Hepatocyte (in vitro differentiated cells): ENCODE data around the gene CCBE1. TPM values are rescaled to one million over a fixed set of nuclear protein-coding genes. Genes with fewer than 3 reads are reported as not detected.

Source experiments
- DNase-seq: peaks from one replicate; pipeline ENCODE4 v3.0.0-alpha.2; 2016; ENCODE audit warnings: low spot score
- H2AFZ ChIP-seq: fragments of 200-600 bp; sonication (generic); 2 replicates; pipeline ENCODE4 v1.6.0; 2016; ENCODE audit warnings: antibody characterized with exemption, mild to moderate bottlenecking
- H3K27ac ChIP-seq: fragments of 200-600 bp; sonication (generic); 2 replicates; pipeline ENCODE4 v1.5.1; 2016; ENCODE audit warnings: mild to moderate bottlenecking
- H3K27me3 ChIP-seq: fragments of 200-600 bp; sonication (generic); 2 replicates; pipeline ENCODE4 v1.6.1; 2016
- H3K36me3 ChIP-seq: fragments of 200-600 bp; sonication (generic); replicated peaks from 2 replicates; pipeline ENCODE4 v1.5.1; 2016; ENCODE audit warnings: low read depth; ENCODE audit not compliant: insufficient read depth
- H3K4me1 ChIP-seq: fragments of 200-600 bp; sonication (generic); 2 replicates; pipeline ENCODE4 v1.5.1; 2016; ENCODE audit warnings: mild to moderate bottlenecking, moderate library complexity; ENCODE audit not compliant: insufficient read depth
- H3K4me2 ChIP-seq: fragments of 200-600 bp; sonication (generic); 2 replicates; pipeline ENCODE4 v1.6.0; 2016
- H3K4me3 ChIP-seq: fragments of 200-600 bp; sonication (generic); 2 replicates; pipeline ENCODE4 v1.5.1; 2016; ENCODE audit warnings: mild to moderate bottlenecking
- H3K79me2 ChIP-seq: fragments of 200-600 bp; sonication (generic); 2 replicates; pipeline ENCODE4 v1.6.0; 2017; ENCODE audit warnings: mild to moderate bottlenecking
- H3K9me2 ChIP-seq: fragments of 200-600 bp; sonication (generic); replicated peaks from 2 replicates; pipeline ENCODE4 v1.6.0; 2017; ENCODE audit warnings: mild to moderate bottlenecking; ENCODE audit not compliant: insufficient read depth
- H3K9me3 ChIP-seq: fragments of 200-600 bp; sonication (generic); 2 replicates; pipeline ENCODE4 v1.5.1; 2016; ENCODE audit warnings: low read depth, mild to moderate bottlenecking
- H4K20me1 ChIP-seq: fragments of 200-600 bp; sonication (generic); 2 replicates; pipeline ENCODE4 v1.6.0; 2016; ENCODE audit warnings: mild to moderate bottlenecking; ENCODE audit not compliant: insufficient read depth, poor library complexity, severe bottlenecking
- CTCF ChIP-seq: fragments of 200-600 bp; sonication (generic); IDR thresholded peaks from 2 replicates; pipeline ENCODE4 v1.5.1; 2016; ENCODE audit warnings: antibody characterized with exemption, mild to moderate bottlenecking; ENCODE audit not compliant: poor library complexity
- EZH2 ChIP-seq: fragments of 200-600 bp; sonication (generic); IDR thresholded peaks from 2 replicates; pipeline ENCODE4 v1.6.1; 2016; ENCODE audit warnings: antibody characterized with exemption, mild to moderate bottlenecking, borderline replicate concordance
- EZH2phosphoT487 ChIP-seq: fragments of 200-600 bp; sonication (generic); IDR thresholded peaks from one replicate; pipeline ENCODE4 v1.6.1; 2018; ENCODE audit warnings: antibody characterized with exemption, mild to moderate bottlenecking, low read depth, moderate library complexity; ENCODE audit not compliant: unreplicated experiment, severe bottlenecking
- WGBS: methylation state at CpG from one replicate; pipeline ENCODE4 v1.1.6; 2016; ENCODE audit warnings: low lambda C conversion rate; ENCODE audit errors: missing lambda C conversion rate; 5-methylcytosine and 5-hydroxymethylcytosine counted together
- polyA plus RNA-seq: library from polyadenylated mRNA; unstranded; fragments of >200 nt; fragmentation: Nextera tagmentation; extraction: Ambion mirVana; gene quantifications from 2 replicates; pipeline ENCODE4 v1.2.1, GENCODE V29; 2016
- total RNA-seq: library from RNA; depleted of rRNA; stranded (reverse); fragments of >200 nt; gene quantifications from 2 replicates; pipeline ENCODE4 v1.2.3, GENCODE V29; 2014

CCBE1 gene
- total and polyA plus RNA-seq, 2 experiments from 2014 or later, result 3.1 to 9.2 TPM

DNA sequence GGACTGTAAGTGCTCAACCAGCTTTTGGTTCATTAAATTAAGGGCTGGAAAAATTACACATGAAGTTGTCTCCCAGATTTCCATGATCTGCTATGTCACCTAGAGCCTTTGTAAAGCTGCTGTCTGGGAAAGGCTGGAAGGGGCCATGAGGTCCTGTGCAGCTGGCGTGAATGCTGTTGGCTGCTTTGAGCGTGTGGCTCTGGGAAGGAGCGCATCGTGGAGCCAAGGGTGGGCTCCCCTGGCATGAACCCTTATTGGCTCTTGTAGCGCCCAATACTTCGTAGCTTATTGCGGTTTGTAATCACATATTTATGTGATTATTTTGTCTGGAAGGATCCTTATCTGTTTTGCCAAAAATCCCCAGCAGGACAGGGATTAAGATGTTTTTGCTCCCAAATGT lies 267.6 kb downstream of the CCBE1 start:
- H2AFZ ChIP-seq, result no peak overlapping the region
- no peak overlapping the region for H3K4me2 ChIP-seq
- WGBS, result 86% methylated on average over 7 of the region's 7 CpGs
- TF ChIP-seq EZH2, result no peak
- TF ChIP-seq EZH2phosphoT487, result no peak
- no peak for TF ChIP-seq CTCF
- no peaks in the 10 kb centered on the region for H3K36me3 ChIP-seq
- H3K4me1 ChIP-seq, result no peaks in the 10 kb centered on the region
- H3K79me2 ChIP-seq, result no peaks in the 10 kb centered on the region
- no peaks in the 10 kb centered on the region for H3K27me3 ChIP-seq
- H3K9me3 ChIP-seq, result no peaks in the 10 kb centered on the region
- H3K27ac ChIP-seq, result no peak overlapping the region
- no peak overlapping the region for H3K4me3 ChIP-seq
- H4K20me1 ChIP-seq, result no peaks in the 10 kb centered on the region
- no peaks in the 10 kb centered on the region for H3K9me2 ChIP-seq
- no peak for DNase-seq

DNA sequence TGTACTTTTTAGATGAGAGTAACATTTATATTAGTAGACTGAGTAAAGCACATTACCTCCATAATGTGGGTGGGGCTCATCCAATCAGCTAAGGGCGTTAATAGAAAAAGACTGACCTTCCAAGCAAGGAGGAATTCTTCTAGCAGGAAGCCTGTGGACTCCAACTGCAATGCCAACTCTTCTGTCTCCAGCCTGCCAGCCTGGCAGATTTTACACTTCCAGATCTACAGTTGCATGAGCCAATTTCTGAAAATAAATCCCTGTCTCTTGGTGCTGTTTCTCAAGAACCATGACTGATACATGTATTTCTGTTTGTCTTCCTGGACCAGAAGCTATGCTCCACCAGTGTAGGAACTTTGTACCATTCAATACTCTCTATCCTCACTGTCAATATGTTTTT lies 269.2 kb downstream of the CCBE1 start:
- no peak overlapping the region for H3K4me3 ChIP-seq
- DNase-seq, result no peak
- no peaks in the 10 kb centered on the region for H3K27me3 ChIP-seq
- 89% methylated on average over 1 of the region's 1 CpG for WGBS
- TF ChIP-seq CTCF (no peak), EZH2 (no peak), EZH2phosphoT487 (no peak)
- H2AFZ ChIP-seq, result no peak overlapping the region
- no peak overlapping the region for H3K4me2 ChIP-seq
- H3K27ac ChIP-seq, result no peak overlapping the region
- H3K4me1 ChIP-seq, result no peaks in the 10 kb centered on the region
- H3K36me3 ChIP-seq, result no peaks in the 10 kb centered on the region
- H3K9me2 ChIP-seq, result no peaks in the 10 kb centered on the region
- no peaks in the 10 kb centered on the region for H3K79me2 ChIP-seq
- no peaks in the 10 kb centered on the region for H4K20me1 ChIP-seq
- no peaks in the 10 kb centered on the region for H3K9me3 ChIP-seq

- TF ChIP-seq EZH2, result no peak
- TF ChIP-seq CTCF, result no peak
- no peak for TF ChIP-seq EZH2phosphoT487
- no peaks in the 10 kb centered on the region for H3K9me2 ChIP-seq
- no peak overlapping the region for H3K27ac ChIP-seq
- H3K4me2 ChIP-seq, result no peak overlapping the region
- no peak overlapping the region for H3K4me3 ChIP-seq
- no peaks in the 10 kb centered on the region for H3K79me2 ChIP-seq
- no peaks in the 10 kb centered on the region for H3K9me3 ChIP-seq
- peaks cover under 1% of the 10 kb centered on the region for H3K27me3 ChIP-seq
- H3K4me1 ChIP-seq, result no peaks in the 10 kb centered on the region
- 96% methylated on average over 2 of the region's 2 CpGs for WGBS
- no peak for DNase-seq
- no peak overlapping the region for H2AFZ ChIP-seq
- no peaks in the 10 kb centered on the region for H3K36me3 ChIP-seq
- no peaks in the 10 kb centered on the region for H4K20me1 ChIP-seq
Observed at GRCh38 chr18:59426855-59427254, 270.4 kb downstream of the CCBE1 start.

GRCh38 chr18:59423259-59423658 lies 274.0 kb downstream of the CCBE1 start:
- peaks cover 4% of the 10 kb centered on the region for H3K27me3 ChIP-seq
- no peaks in the 10 kb centered on the region for H3K9me3 ChIP-seq
- no peak overlapping the region for H3K4me3 ChIP-seq
- TF ChIP-seq EZH2, result no peak
- no peak for TF ChIP-seq EZH2phosphoT487
- TF ChIP-seq CTCF, result no peak
- no peak overlapping the region for H2AFZ ChIP-seq
- H3K4me2 ChIP-seq, result no peak overlapping the region
- no peaks in the 10 kb centered on the region for H3K79me2 ChIP-seq
- no peak for DNase-seq
- no peaks in the 10 kb centered on the region for H3K4me1 ChIP-seq
- H3K36me3 ChIP-seq, result no peaks in the 10 kb centered on the region
- WGBS, result 49% methylated on average over 2 of the region's 2 CpGs
- no peaks in the 10 kb centered on the region for H4K20me1 ChIP-seq
- H3K27ac ChIP-seq, result no peak overlapping the region
- no peaks in the 10 kb centered on the region for H3K9me2 ChIP-seq
